Measurements from ENCODE around the gene TAF9.

- no peak for TF ChIP-seq CTCF (conservative IDR thresholded peaks at IDR 0.05; ENCODE audit: low read depth in 2 of 2)
- no peak for TF ChIP-seq ZNF114 (CRISPR knock-in tag; IDR thresholded peaks at IDR 0.05)
- TF ChIP-seq POLR2AphosphoS5 (IDR thresholded peaks at IDR 0.05; ENCODE audit: low read depth): no peak
- TF ChIP-seq REST (IDR thresholded peaks at IDR 0.05; ENCODE audit: unreplicated experiment): no peak
Observed at GRCh38 chr5:69341520-69342161, 27.7 kb downstream of the TAF9 start.

All from GM23338 (cell line).